Measurements from ENCODE around the gene GABPB2.
"Not testable (repeated sequence)": the region's sequence is repeated elsewhere in the genome, so short reads cannot be mapped to it uniquely, and the experiment has no call there.

GABPB2 gene

GRCh38 chr1:151060007-151060656 is 10.4 kb upstream of the GABPB2 start, which contains the start of gene MLLT11:
Gene MLLT11 (plus strand): TSS chr1:151060397. CDS start chr1:151067225, 6,828 bp downstream.
- no peak for DNase-seq (ENCODE audit: low read depth)

- DNase-seq (ENCODE audit: low read depth), result no peak
Measured at GRCh38 chr1:151060657-151061421, 9.7 kb upstream of the GABPB2 start.

- DNase-seq (ENCODE audit: low read depth), result no peak
Measured at GRCh38 chr1:151061704-151062103, 8.9 kb upstream of the GABPB2 start.

GRCh38 chr1:151062741-151063371 is 7.7 kb upstream of the GABPB2 start:
- DNase-seq (ENCODE audit: low read depth), result peak; percentile 76

- DNase-seq (ENCODE audit: low read depth), result no peak
Measured at GRCh38 chr1:151065089-151065645, 5.4 kb upstream of the GABPB2 start.

GRCh38 chr1:151067185-151067584 is 3.4 kb upstream of the GABPB2 start:
- DNase-seq (ENCODE audit: low read depth), result no peak

- DNase-seq (ENCODE audit: low read depth), result no peak
Measured at GRCh38 chr1:151069103-151069486, 1.5 kb upstream of the GABPB2 start.

GRCh38 chr1:151072224-151072623 is 1.7 kb downstream of the GABPB2 start:
- DNase-seq (ENCODE audit: low read depth), result no peak

- no peak for DNase-seq (ENCODE audit: low read depth)
Measured at GRCh38 chr1:151085953-151086559, 15.5 kb downstream of the GABPB2 start.

- DNase-seq (ENCODE audit: low read depth), result not testable (repeated sequence)
Measured at GRCh38 chr1:151097426-151097825, 26.9 kb downstream of the GABPB2 start.

GRCh38 chr1:151098126-151098525 is 27.6 kb downstream of the GABPB2 start:
- no peak for DNase-seq (ENCODE audit: low read depth)

GRCh38 chr1:151104630-151105029 is 34.1 kb downstream of the GABPB2 start:
- DNase-seq (ENCODE audit: low read depth), result no peak

GRCh38 chr1:151106894-151107293 is 36.3 kb downstream of the GABPB2 start:
- peak; percentile 57 for DNase-seq (ENCODE audit: low read depth)

GRCh38 chr1:151108331-151108730 is 37.8 kb downstream of the GABPB2 start:
- DNase-seq (ENCODE audit: low read depth), result no peak

- DNase-seq (ENCODE audit: low read depth), result no peak
Measured at GRCh38 chr1:151113877-151114276, 43.3 kb downstream of the GABPB2 start.

- no peak for DNase-seq (ENCODE audit: low read depth)
Measured at GRCh38 chr1:151124763-151125403, 54.3 kb downstream of the GABPB2 start.

GRCh38 chr1:151128800-151129199 is 58.2 kb downstream of the GABPB2 start:
- DNase-seq (ENCODE audit: low read depth), result no peak

- peak; percentile 47 for DNase-seq (ENCODE audit: low read depth)
Measured at GRCh38 chr1:151130987-151131586, 60.5 kb downstream of the GABPB2 start.

GRCh38 chr1:151131701-151132334 is 61.3 kb downstream of the GABPB2 start:
- DNase-seq (ENCODE audit: low read depth), result no peak

- no peak for DNase-seq (ENCODE audit: low read depth)
Measured at GRCh38 chr1:151132335-151133017, 61.9 kb downstream of the GABPB2 start.
